HepG2 (cell line): ENCODE measurements around the gene SLC7A10. TPM values are rescaled to one million over a fixed set of nuclear protein-coding genes. Genes with fewer than 3 reads are reported as not detected.
A peak's percentile ranks its signal among the peaks of the same experiment; 100 is the strongest.

Experiments used
- HNF4A ChIP-seq: sonication (generic); formaldehyde crosslinking; IDR thresholded peaks from 2 replicates; pipeline ENCODE4 v1.4.0; 2020; ENCODE audit warnings: missing genetic modification reagents
- HNRNPK ChIP-seq: fragments of 200-400 bp; formaldehyde crosslinking; IDR thresholded peaks from 2 replicates; pipeline ENCODE4 v1.6.1; 2018; ENCODE audit warnings: low read length, low read depth, moderate library complexity, mild to moderate bottlenecking; ENCODE audit not compliant: poor library complexity, severe bottlenecking
- MAX ChIP-seq: IDR thresholded peaks from 2 replicates; pipeline ENCODE4 v1.6.1; 2012; ENCODE audit warnings: inconsistent platforms
- MXI1 ChIP-seq: IDR thresholded peaks from 3 replicates; pipeline ENCODE4 v1.6.1; 2012; ENCODE audit warnings: low read depth, low read length, inconsistent platforms, borderline replicate concordance
- NFAT5 ChIP-seq: sonication (generic); formaldehyde crosslinking; IDR thresholded peaks from 2 replicates; pipeline ENCODE4 v1.4.0; 2020; ENCODE audit warnings: missing genetic modification reagents
- PBX3 ChIP-seq: sonication (generic); formaldehyde crosslinking; IDR thresholded peaks from 2 replicates; pipeline ENCODE4 v1.8.1; 2023; ENCODE audit warnings: missing genetic modification reagents, inconsistent platforms, borderline replicate concordance
- RBM22 ChIP-seq: fragments of 200-400 bp; formaldehyde crosslinking; optimal IDR thresholded peaks from 2 replicates; pipeline ENCODE3; 2017; ENCODE audit warnings: mild to moderate bottlenecking, low read length, moderate library complexity
- SALL2 ChIP-seq: sonication (generic); formaldehyde crosslinking; IDR thresholded peaks from 2 replicates; pipeline ENCODE4 v1.8.1; 2023; ENCODE audit warnings: mild to moderate bottlenecking, missing genetic modification reagents, inconsistent platforms
- SAP130 ChIP-seq: IDR thresholded peaks from 2 replicates; pipeline ENCODE4 v1.6.1; 2016; ENCODE audit warnings: low read depth
- SIN3B ChIP-seq: fragments of 150-350 bp; IDR thresholded peaks from 2 replicates; pipeline ENCODE4 v1.6.1; 2014; ENCODE audit warnings: low read length
- ZBTB21 ChIP-seq: sonication (generic); formaldehyde crosslinking; IDR thresholded peaks from 2 replicates; pipeline ENCODE4 v1.4.0; 2020; ENCODE audit warnings: missing genetic modification reagents
- ZBTB26 ChIP-seq: IDR thresholded peaks from 2 replicates; pipeline ENCODE4 v1.6.1; 2016; ENCODE audit warnings: missing compliant biosample characterization, missing genetic modification reagents, borderline replicate concordance
- ZFP91 ChIP-seq: sonication (generic); formaldehyde crosslinking; IDR thresholded peaks from 2 replicates; pipeline ENCODE4 v1.9.0; 2022; ENCODE audit warnings: missing genetic modification reagents, mild to moderate bottlenecking, borderline replicate concordance
- ZFX ChIP-seq: sonication (generic); formaldehyde crosslinking; IDR thresholded peaks from 2 replicates; pipeline ENCODE4 v1.4.0; 2020; ENCODE audit warnings: mild to moderate bottlenecking, low read depth, missing genetic modification reagents, moderate library complexity
- ZNF703 ChIP-seq: sonication (generic); formaldehyde crosslinking; IDR thresholded peaks from 2 replicates; pipeline ENCODE4 v1.5.1; 2020; ENCODE audit warnings: missing genetic modification reagents, mild to moderate bottlenecking, moderate library complexity, borderline replicate concordance
- ZSCAN31 ChIP-seq: sonication (generic); formaldehyde crosslinking; IDR thresholded peaks from 2 replicates; pipeline ENCODE4 v1.5.0; 2020; ENCODE audit warnings: low read depth, mild to moderate bottlenecking, missing genetic modification reagents
- polyA plus RNA-seq, 8 experiments: library from polyadenylated mRNA; depleted of rRNA in 3 of 8; stranded (reverse) in 7 of 8; unstranded in 1 of 8; fragments of >200 nt; fragmentation: Illumina TruSeq in 4 of 8; extraction: Trizol in 4 of 8; gene quantifications; 2 replicates each; pipeline versions ENCODE4 v1.2.1 to v1.2.3, GENCODE V29; 2011 to 2016; ENCODE audit warnings: low read depth in 4 of 8, missing spikeins in 1 of 8, mixed read lengths in 1 of 8; ENCODE audit not compliant: insufficient read depth in 1 of 8
- total RNA-seq, 5 experiments: library from RNA; depleted of rRNA; stranded (reverse); fragments of >200 nt; fragmentation: Illumina TruSeq; extraction: Trizol; gene quantifications; 2 replicates each; pipeline ENCODE4 v1.2.3, GENCODE V29; 2016; ENCODE audit warnings: low read depth in 1 of 5

SLC7A10 gene
- total and polyA plus RNA-seq, 2 of the 13 experiments (the other 11 are each of a cell fraction or from before 2014, with no cell fraction given), result 1.1 to 2.2 TPM

- 0 out of 2 replicates have a peak, but pooled peaks have one; percentile 16 for TF ChIP-seq NFAT5
- 0 out of 2 replicates have a peak, but pooled peaks have one; percentile 14 for TF ChIP-seq MAX
- TF ChIP-seq PBX3, result no peak
- TF ChIP-seq ZNF703 (CRISPR knock-in tag), result 0 out of 2 replicates have a peak, but pooled peaks have one; percentile 61
- peak; percentile 60 for TF ChIP-seq SAP130 (CRISPR knock-in tag)
- TF ChIP-seq RBM22, result no peak
- no peak for TF ChIP-seq SIN3B
- peak; percentile 27 for TF ChIP-seq HNRNPK
- TF ChIP-seq ZFX (CRISPR knock-in tag), result peak; percentile 81
- TF ChIP-seq SALL2 (CRISPR knock-in tag), result 0 out of 2 replicates have a peak, but pooled peaks have one; percentile 20
- 0 out of 2 replicates have a peak, but pooled peaks have one; percentile 35 for TF ChIP-seq HNF4A (CRISPR knock-in tag)
- TF ChIP-seq ZFP91, result peak; percentile 26; the same call in 1 of the 2 replicates
- 0 out of 2 replicates have a peak, but pooled peaks have one; percentile 49 for TF ChIP-seq ZBTB21 (CRISPR knock-in tag)
- no peak for TF ChIP-seq ZBTB26 (CRISPR knock-in tag)
- peak; percentile 56; the same call in 1 of the 2 replicates for TF ChIP-seq ZSCAN31 (CRISPR knock-in tag)
- peak; percentile 18; the same call in 1 of the 3 replicates for TF ChIP-seq MXI1
These were observed 30.6 kb downstream of the SLC7A10 start (continued) for GRCh38 chr19:33194886-33195644.
